ENCODE measurements around the gene ZCCHC8.

DNA sequence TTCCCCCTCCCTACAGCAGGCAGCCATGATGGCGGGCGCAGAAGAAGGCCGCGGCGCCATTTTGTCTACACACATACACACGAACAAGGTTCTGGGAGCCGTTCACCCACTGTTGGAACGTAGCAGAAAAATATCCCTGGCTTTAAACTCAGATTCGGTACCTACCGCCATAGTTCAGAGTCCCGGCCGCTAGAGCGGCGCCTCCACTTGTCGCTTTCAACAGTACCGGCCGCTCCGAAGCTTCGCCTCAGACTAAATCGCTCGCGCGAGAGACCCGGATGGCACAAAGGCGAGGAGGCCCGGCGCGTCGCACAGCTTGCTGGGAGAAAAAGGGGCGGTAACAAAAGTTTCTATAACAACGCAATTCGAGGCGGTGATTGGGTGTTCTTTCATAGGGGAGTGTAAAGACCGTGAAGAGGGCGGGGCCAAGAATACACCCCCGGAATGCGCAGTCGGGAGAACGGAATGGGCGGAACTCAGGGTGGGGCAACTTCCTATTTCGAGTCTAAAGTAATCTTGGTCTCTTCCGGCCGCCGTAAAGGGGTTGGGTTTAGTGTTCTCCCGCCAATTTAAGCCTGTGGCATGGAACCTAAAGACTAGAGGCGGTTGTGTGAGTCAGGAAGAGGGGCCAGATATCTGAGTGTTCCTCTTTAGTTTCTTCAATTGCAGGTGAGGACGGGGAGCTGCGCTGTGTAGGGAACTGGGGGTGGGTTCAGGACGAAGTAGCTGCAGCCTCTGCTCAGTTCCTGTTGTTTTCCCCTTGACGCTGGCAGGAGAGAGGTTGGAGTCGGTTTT, 26.1 kb upstream of the ZCCHC8 start, which contains the start of the genes KNTC1 and RSRC2:
- TF ChIP-seq POLR2A (IDR thresholded peaks at IDR 0.05; ENCODE audit: low read length) (peak; percentile 100), GATA1 (IDR thresholded peaks at IDR 0.05; ENCODE audit: low read depth, low read length) (no peak)

All from erythroblast (primary cell).